Left lung (tissue), 10 donors: Measurements from ENCODE around the gene TBXA2R. TPM values are rescaled to one million over a fixed set of nuclear protein-coding genes. Genes with fewer than 3 reads are reported as not detected.
A peak's percentile ranks its signal among the peaks of the same experiment; 100 is the strongest.

Experiments
- ATAC-seq: fragments of 200-7000 bp; cut with Tn5 transposase; one replicate; pipeline ENCODE4 v1.9.1; 2020; ENCODE audit warnings: moderate library complexity
- DNase-seq, 4 donors: peaks; one replicate each; pipeline ENCODE4 v3.0.0-alpha.2; 2013 to 2020
- H3K27ac ChIP-seq, 2 donors: fragments of 200-600 bp; sonication (generic) in 1 of 2; one replicate each; pipeline versions ENCODE4 v1.5.0 to v1.8.0; 2020 to 2021
- H3K27me3 ChIP-seq, 2 donors: fragments of 200-600 bp; sonication (generic) in 1 of 2; one replicate each; pipeline versions ENCODE4 v1.5.0 to v1.8.0; 2020 to 2021
- H3K36me3 ChIP-seq, 2 donors: fragments of 200-600 bp; sonication (generic) in 1 of 2; one replicate each; pipeline versions ENCODE4 v1.5.0 to v1.8.0; 2020 to 2021
- H3K4me1 ChIP-seq, 2 donors: fragments of 200-600 bp; one replicate each; pipeline ENCODE4 v1.8.0; 2021
- H3K4me3 ChIP-seq, 2 donors: fragments of 200-600 bp; sonication (generic) in 1 of 2; one replicate each; pipeline versions ENCODE4 v1.5.0 to v1.8.0; 2020 to 2021; ENCODE audit warnings: mild to moderate bottlenecking in 1 of 2
- H3K9me3 ChIP-seq, 2 donors: fragments of 200-600 bp; sonication (generic) in 1 of 2; one replicate each; pipeline versions ENCODE4 v1.5.0 to v1.8.0; 2020 to 2021
- intact Hi-C, 2 donors: fragments of 100-400 bp; cut with DNase I; formaldehyde crosslinking; loops; one replicate each; pipeline versions ENCODE4 v1.11.2 to v1.14.2; 2022
- polyA plus RNA-seq, 6 donors: library from polyadenylated mRNA; unstranded; fragments of 120-200 nt; gene quantifications; one replicate each; pipeline ENCODE4 v1.2.1, GENCODE V29; 2013; ENCODE audit not compliant: insufficient read length in 6 of 6
- total RNA-seq, 2 donors: library from RNA; stranded (reverse); fragmentation: NEBNext Ultra II Directional; extraction: Animal tissue kit (Norgen Biotek cat#: 25700); gene quantifications; one replicate each; pipeline ENCODE4 v1.2.1, GENCODE V29; 2021
- TF ChIP-seq, protein P1 (sequence below), 2 donors: fragments of 200-600 bp; sonication (generic) in 1 of 2; IDR thresholded peaks; one replicate each; pipeline versions ENCODE4 v1.5.0 to v1.8.0; 2021; ENCODE audit warnings: antibody characterized with exemption in 2 of 2
- donor health status: DM: no; HTN: yes; CAD: no.
- donor health status: DM: no; HTN: no; CAD: no.

The TBXA2R gene
- total and polyA plus RNA-seq, 8 donors, result 1.8 to 7.9 (median 3.6) TPM

- Histone ChIP-seq H3K36me3 (no peaks in the 10 kb centered on the region), H3K9me3 (no peaks in the 10 kb centered on the region), H3K4me1 (no peaks in the 10 kb centered on the region), H3K4me3 (no peak overlapping the region), H3K27ac (no peak overlapping the region), H3K27me3 (no peaks in the 10 kb centered on the region)
- ATAC-seq (no peak), DNase-seq (no peak)
- intact Hi-C loops, result no loop called here
- TF ChIP-seq, protein P1, sequence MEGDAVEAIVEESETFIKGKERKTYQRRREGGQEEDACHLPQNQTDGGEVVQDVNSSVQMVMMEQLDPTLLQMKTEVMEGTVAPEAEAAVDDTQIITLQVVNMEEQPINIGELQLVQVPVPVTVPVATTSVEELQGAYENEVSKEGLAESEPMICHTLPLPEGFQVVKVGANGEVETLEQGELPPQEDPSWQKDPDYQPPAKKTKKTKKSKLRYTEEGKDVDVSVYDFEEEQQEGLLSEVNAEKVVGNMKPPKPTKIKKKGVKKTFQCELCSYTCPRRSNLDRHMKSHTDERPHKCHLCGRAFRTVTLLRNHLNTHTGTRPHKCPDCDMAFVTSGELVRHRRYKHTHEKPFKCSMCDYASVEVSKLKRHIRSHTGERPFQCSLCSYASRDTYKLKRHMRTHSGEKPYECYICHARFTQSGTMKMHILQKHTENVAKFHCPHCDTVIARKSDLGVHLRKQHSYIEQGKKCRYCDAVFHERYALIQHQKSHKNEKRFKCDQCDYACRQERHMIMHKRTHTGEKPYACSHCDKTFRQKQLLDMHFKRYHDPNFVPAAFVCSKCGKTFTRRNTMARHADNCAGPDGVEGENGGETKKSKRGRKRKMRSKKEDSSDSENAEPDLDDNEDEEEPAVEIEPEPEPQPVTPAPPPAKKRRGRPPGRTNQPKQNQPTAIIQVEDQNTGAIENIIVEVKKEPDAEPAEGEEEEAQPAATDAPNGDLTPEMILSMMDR (IDR thresholded peaks at IDR 0.05), result no peak
Measured at GRCh38 chr19:3563709-3564524, 42.8 kb downstream of the TBXA2R start.

DNA sequence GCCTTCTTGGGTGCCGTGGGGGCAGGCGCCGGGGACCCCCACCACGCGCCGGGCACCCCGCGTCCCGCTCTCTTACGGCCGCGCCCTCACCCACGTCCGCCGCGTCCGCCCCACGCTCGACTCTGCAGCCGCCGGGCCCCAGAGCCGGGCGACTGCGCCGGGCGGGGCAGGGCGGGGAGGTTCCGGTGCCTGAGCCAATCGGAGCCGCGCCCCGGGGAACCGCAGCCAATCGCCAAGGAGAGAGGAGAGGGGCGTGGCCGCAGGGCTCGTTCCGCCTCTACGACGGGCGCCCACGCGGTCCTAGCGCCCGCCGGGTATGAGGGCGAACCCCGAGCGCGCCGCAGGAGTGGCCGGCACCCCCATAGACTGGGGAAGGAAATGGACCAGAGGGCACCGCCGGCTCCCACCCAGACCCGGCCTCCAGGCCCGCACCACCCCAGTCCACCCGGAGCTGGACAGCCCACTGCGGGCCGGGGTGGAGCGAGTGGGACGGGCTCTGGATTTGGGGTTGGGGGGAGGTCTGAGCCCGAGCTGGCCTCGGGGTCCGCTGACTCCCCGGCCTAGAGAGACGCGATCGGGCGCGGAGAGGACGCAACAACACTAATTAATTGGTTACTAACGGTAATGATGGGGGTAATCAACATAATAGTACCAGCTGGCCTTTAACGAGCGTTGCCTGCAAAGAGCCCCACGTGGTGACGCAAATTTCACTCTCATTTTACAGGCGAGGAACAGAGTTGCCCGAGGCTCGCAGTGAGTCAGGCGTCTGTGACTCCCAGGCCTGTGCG, 49.0 kb downstream of the TBXA2R start, which contains the start of gene MFSD12:
Gene MFSD12 (minus strand): TSS at position 126 of the 788 bp plus-strand sequence. CDS start 183 bp downstream, outside the sequence.
- peak; percentile 90 to 97 (median 94) for DNase-seq
- peak; percentile 98 for ATAC-seq
- Histone ChIP-seq H3K9me3 (no peaks in the 10 kb centered on the region), H3K36me3 (no peaks in the 10 kb centered on the region), H3K27ac (peak within 1 kb of the TSS; percentile 71 to 83), H3K4me3 (peak within 1 kb of the TSS; percentile 90 to 91), H3K27me3 (no peaks in the 10 kb centered on the region), H3K4me1 (peaks cover 10 to 52% of the 10 kb centered on the region in 2 donors)
- TF ChIP-seq, protein P1 (IDR thresholded peaks at IDR 0.05), result no peak
- intact Hi-C loops, result no loop called here

- no peaks in the 10 kb centered on the region for H3K27me3 ChIP-seq
- H3K36me3 ChIP-seq, result no peaks in the 10 kb centered on the region
- peaks cover 11 to 58% of the 10 kb centered on the region in 2 donors for H3K4me1 ChIP-seq
- TF ChIP-seq, protein P1 (IDR thresholded peaks at IDR 0.05), result no peak
- peak in 1 of 4 donors; percentile 88 for DNase-seq
- peak overlapping the region in 1 of 2 donors; percentile 83 for H3K27ac ChIP-seq
- intact Hi-C loops, result no loop called here
- peak overlapping the region; percentile 90 to 91 for H3K4me3 ChIP-seq
- no peaks in the 10 kb centered on the region for H3K9me3 ChIP-seq
- peak; percentile 3 for ATAC-seq
Measured at GRCh38 chr19:3556978-3557460, 49.7 kb downstream of the TBXA2R start.

DNA sequence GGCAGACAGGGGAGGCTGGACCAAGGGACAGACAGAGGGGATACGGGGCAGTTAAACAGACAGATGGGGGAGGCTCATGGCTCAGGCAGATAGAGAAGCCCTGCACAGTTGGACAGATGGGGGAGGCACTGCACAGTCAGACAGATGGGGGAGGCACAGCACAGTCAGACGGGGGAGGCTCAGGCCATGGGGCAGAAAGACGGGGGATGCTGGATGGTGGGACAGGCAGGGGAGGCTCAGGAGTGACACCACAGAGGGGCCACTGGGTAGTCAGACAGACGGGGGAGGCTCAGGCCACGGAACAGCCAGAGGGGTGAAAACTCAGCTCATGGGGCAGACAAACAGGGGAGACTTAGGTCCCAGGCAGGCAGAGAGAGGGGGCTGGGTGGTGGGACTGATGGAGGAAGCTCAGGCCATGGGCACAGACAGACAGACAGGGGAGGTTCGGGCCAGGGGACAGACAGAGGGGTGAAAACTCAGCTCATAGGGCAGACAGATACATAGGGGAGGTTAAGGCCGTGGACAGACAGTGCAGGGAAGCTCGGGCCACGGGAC, 50.2 kb downstream of the TBXA2R start:
- no peak for DNase-seq
- no peak for ATAC-seq
- no peaks in the 10 kb centered on the region for H3K9me3 ChIP-seq
- H3K4me1 ChIP-seq, result peaks cover 11 to 58% of the 10 kb centered on the region in 2 donors
- H3K4me3 ChIP-seq, result peak overlapping the region; percentile 90 to 91
- no peaks in the 10 kb centered on the region for H3K27me3 ChIP-seq
- H3K36me3 ChIP-seq, result no peaks in the 10 kb centered on the region
- TF ChIP-seq, protein P1 (IDR thresholded peaks at IDR 0.05), result no peak
- peak overlapping the region in 1 of 2 donors; percentile 83 for H3K27ac ChIP-seq
- intact Hi-C loops, result no loop called here
